OCI-LY1 (cell line): ENCODE data around the gene TET1.

Source experiments
- H2AFZ ChIP-seq: fragments of 200-600 bp; sonication (generic), shearing (Covaris generic); 2 replicates; pipeline ENCODE4 v1.6.0; 2014; ENCODE audit warnings: antibody characterized with exemption, mild to moderate bottlenecking, low read length
- H3F3A ChIP-seq: fragments of 200-600 bp; sonication (generic), shearing (Covaris generic); 2 replicates; pipeline ENCODE4 v1.6.0; 2014; ENCODE audit warnings: mild to moderate bottlenecking, antibody characterized with exemption, low read length, moderate library complexity; ENCODE audit not compliant: insufficient read depth
- H3K27ac ChIP-seq: fragments of 200-600 bp; sonication (generic); 2 replicates; pipeline ENCODE4 v1.5.1; 2014; ENCODE audit warnings: low read length, mixed run types, mild to moderate bottlenecking, low read depth; ENCODE audit not compliant: poor library complexity, severe bottlenecking
- H3K27me3 ChIP-seq: fragments of 200-600 bp; sonication (generic); 2 replicates; pipeline ENCODE4 v1.6.0; 2014; ENCODE audit warnings: antibody characterized with exemption, mild to moderate bottlenecking, low read length, moderate library complexity; ENCODE audit not compliant: insufficient read depth
- H3K36me3 ChIP-seq: fragments of 200-600 bp; sonication (generic); 2 replicates; pipeline ENCODE4 v1.6.1; 2014; ENCODE audit warnings: mild to moderate bottlenecking, antibody characterized with exemption, low read length, moderate library complexity, mixed read lengths; ENCODE audit not compliant: insufficient read depth
- H3K4me1 ChIP-seq: fragments of 200-600 bp; sonication (generic); 2 replicates; pipeline ENCODE4 v1.5.1; 2014; ENCODE audit warnings: mild to moderate bottlenecking, low read length, moderate library complexity; ENCODE audit not compliant: insufficient read depth, severe bottlenecking
- H3K4me2 ChIP-seq: fragments of 200-600 bp; sonication (generic), shearing (Covaris generic); 2 replicates; pipeline ENCODE4 v1.6.1; 2014; ENCODE audit warnings: low read length
- H3K4me3 ChIP-seq: fragments of 200-600 bp; sonication (generic); 2 replicates; pipeline ENCODE4 v1.5.1; 2014; ENCODE audit warnings: low read length, low read depth, mild to moderate bottlenecking, mixed read lengths; ENCODE audit not compliant: poor library complexity, severe bottlenecking
- H3K79me2 ChIP-seq: fragments of 200-600 bp; shearing (Covaris generic); 2 replicates; pipeline ENCODE4 v1.6.1; 2016; ENCODE audit warnings: mixed run types, low read length, mixed read lengths; ENCODE audit not compliant: insufficient read depth
- H3K9ac ChIP-seq: fragments of 200-600 bp; sonication (generic), shearing (Covaris generic); 2 replicates; pipeline ENCODE4 v1.6.1; 2014; ENCODE audit warnings: mild to moderate bottlenecking, low read length, mixed read lengths
- H3K9me2 ChIP-seq: fragments of 200-600 bp; sonication (generic), shearing (Covaris generic); 2 replicates; pipeline ENCODE4 v1.6.1; 2014; ENCODE audit warnings: low read depth, mild to moderate bottlenecking, low read length, mixed read lengths
- H3K9me3 ChIP-seq: fragments of 200-600 bp; shearing (Covaris generic); 2 replicates; pipeline ENCODE4 v1.6.1; 2014; ENCODE audit warnings: low read length, mixed read lengths
- H4K20me1 ChIP-seq: fragments of 200-600 bp; sonication (generic), shearing (Covaris generic); 2 replicates; pipeline ENCODE4 v1.6.0; 2016; ENCODE audit warnings: mild to moderate bottlenecking, low read length; ENCODE audit not compliant: insufficient read depth
- EZH2 ChIP-seq: fragments of 200-600 bp; sonication (generic), shearing (Covaris generic); IDR thresholded peaks from 2 replicates; pipeline ENCODE4 v1.8.0; 2017; ENCODE audit warnings: borderline replicate concordance, mixed run types, mild to moderate bottlenecking, antibody characterized with exemption, low read length, moderate library complexity, mixed read lengths
- TF ChIP-seq, protein P1 (sequence below): fragments of 200-600 bp; sonication (generic), shearing (Covaris generic); IDR thresholded peaks from 2 replicates; pipeline ENCODE4 v1.5.1; 2017; ENCODE audit warnings: mild to moderate bottlenecking, antibody characterized with exemption, low read length, moderate library complexity, mixed read lengths

The TET1 gene

DNA sequence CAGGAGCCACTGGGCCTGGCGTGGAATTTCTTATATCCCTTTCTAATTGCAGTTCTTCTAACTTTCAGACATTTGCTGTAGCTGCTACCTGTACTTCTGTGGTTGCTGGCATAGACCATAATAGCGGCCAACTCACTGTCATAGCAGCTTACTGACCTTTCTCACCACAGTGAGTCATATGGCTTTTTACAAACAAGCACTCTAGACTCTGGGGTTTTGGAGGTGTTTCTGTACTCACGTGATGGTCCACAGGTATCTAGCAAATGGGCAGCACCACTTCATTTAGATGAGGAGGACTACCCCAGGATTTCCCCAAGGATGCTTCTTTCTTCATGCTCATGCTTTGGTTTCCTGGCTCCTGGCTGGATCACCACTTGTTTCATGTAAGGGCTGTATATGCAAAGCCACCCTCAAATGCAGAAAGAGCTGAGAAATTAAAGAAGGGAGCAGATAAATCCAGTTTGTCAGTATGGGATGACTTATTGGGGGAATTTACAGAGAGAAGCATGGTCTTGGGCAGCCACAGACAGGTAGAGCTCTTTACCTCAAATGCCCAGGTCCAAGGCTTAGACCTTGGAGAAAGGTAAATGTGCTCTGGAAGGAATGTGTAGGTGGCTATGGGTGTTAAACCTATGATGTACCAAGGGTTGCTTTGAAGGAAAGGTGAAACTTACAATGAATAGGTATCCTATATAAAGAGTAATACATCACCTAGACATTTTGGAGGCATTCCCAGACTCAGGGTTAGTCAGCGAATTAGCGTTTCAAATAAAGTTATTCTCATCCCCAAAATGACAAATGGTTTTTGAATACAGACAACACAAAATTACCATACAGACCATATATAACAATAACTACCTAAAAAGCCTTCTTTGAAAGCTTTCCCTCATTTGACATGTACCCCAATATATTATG, 16.9 kb upstream of the TET1 start:
- Histone ChIP-seq H3K9ac (no peak overlapping the region), H3K4me2 (no peak overlapping the region), H3K9me3 (no peaks in the 10 kb centered on the region), H3K27ac (no peak overlapping the region), H4K20me1 (no peaks in the 10 kb centered on the region), H3K27me3 (no peaks in the 10 kb centered on the region), H3K4me1 (no peaks in the 10 kb centered on the region), H3K79me2 (no peaks in the 10 kb centered on the region), H2AFZ (no peak overlapping the region), H3K4me3 (no peak overlapping the region), H3F3A (no peaks in the 10 kb centered on the region), H3K9me2 (no peaks in the 10 kb centered on the region), H3K36me3 (no peaks in the 10 kb centered on the region)
- TF ChIP-seq, protein P1, sequence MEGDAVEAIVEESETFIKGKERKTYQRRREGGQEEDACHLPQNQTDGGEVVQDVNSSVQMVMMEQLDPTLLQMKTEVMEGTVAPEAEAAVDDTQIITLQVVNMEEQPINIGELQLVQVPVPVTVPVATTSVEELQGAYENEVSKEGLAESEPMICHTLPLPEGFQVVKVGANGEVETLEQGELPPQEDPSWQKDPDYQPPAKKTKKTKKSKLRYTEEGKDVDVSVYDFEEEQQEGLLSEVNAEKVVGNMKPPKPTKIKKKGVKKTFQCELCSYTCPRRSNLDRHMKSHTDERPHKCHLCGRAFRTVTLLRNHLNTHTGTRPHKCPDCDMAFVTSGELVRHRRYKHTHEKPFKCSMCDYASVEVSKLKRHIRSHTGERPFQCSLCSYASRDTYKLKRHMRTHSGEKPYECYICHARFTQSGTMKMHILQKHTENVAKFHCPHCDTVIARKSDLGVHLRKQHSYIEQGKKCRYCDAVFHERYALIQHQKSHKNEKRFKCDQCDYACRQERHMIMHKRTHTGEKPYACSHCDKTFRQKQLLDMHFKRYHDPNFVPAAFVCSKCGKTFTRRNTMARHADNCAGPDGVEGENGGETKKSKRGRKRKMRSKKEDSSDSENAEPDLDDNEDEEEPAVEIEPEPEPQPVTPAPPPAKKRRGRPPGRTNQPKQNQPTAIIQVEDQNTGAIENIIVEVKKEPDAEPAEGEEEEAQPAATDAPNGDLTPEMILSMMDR, result no peak

DNA sequence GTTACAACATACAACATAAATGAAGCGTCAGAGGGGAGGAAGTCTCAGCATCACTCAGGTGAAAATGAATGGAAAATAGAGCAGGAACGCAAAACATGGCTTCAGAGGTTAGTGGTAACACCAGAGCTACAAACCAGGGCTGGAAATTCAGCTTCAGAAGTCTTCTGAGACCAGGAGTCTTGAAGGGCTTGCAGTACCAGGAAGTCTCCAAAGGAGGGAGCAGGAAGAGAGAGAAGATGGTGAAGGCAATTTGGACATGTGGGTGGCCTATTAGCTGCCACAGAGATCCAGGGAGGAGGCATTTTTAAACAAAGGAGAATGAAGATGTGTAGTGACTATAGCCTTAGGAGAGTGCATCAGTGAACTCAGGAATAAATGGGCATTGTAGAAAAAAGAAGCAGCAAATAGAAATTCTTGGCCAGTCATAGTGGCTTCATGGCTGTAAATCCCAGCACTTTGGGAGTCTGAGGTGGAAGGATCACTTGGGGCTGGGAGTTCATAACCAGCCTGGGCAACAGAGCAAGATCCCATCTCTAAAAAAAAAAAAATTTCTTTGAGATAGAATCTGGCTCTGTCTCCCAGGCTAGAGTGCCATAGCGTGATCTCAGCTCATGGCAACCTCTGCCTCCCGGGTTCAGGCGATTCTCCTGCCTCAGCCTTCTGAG, 9.3 kb upstream of the TET1 start:
- Histone ChIP-seq H3K4me2 (no peak overlapping the region), H3K79me2 (no peaks in the 10 kb centered on the region), H3K9me3 (no peaks in the 10 kb centered on the region), H3K4me1 (no peaks in the 10 kb centered on the region), H3K4me3 (no peak overlapping the region), H3F3A (no peaks in the 10 kb centered on the region), H3K27me3 (no peaks in the 10 kb centered on the region), H3K9me2 (no peaks in the 10 kb centered on the region), H3K27ac (no peak overlapping the region), H3K36me3 (no peaks in the 10 kb centered on the region), H3K9ac (no peak overlapping the region), H2AFZ (no peak overlapping the region), H4K20me1 (no peaks in the 10 kb centered on the region)
- TF ChIP-seq, protein P1, result peak; percentile 77
- TF ChIP-seq EZH2, result no peak

DNA sequence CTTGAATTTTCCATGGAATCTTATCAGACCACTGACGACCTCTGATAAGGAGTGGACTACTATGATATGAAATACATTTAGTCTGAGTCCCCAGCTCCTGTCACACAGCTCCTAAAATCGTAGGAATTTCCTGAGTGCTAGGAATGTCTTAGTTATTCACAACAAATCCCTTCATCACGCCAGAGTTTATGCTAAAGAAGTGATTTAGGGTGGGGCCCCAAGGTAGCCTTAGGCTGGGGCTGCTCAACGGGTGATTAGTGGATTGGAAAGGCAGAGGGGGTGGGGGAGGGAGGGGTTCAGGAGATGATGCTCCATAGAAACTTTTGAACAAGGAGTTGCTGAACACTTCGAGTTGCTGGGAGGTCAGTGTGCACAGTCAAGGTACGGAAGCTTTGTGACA, 7.0 kb upstream of the TET1 start:
- Histone ChIP-seq H3K4me3 (no peak overlapping the region), H3K36me3 (no peaks in the 10 kb centered on the region), H3K9me2 (no peaks in the 10 kb centered on the region), H3K27ac (no peak overlapping the region), H3K4me1 (no peaks in the 10 kb centered on the region), H3K9ac (no peak overlapping the region), H2AFZ (no peak overlapping the region), H3K4me2 (no peak overlapping the region), H3F3A (no peaks in the 10 kb centered on the region), H3K9me3 (no peaks in the 10 kb centered on the region), H3K79me2 (no peaks in the 10 kb centered on the region), H4K20me1 (no peaks in the 10 kb centered on the region), H3K27me3 (no peaks in the 10 kb centered on the region)
- no peak for TF ChIP-seq EZH2
- TF ChIP-seq, protein P1, result no peak
